NT2/D1 (cell line): Measurements from ENCODE around the gene RGS12.

Experiments used
- YY1 ChIP-seq: IDR thresholded peaks from 2 replicates; pipeline ENCODE4 v1.6.1; 2011; ENCODE audit not compliant: insufficient read length, insufficient read depth
- ZNF274 ChIP-seq: IDR thresholded peaks from 2 replicates; pipeline ENCODE4 v1.6.1; 2011; ENCODE audit warnings: mild to moderate bottlenecking, low read depth, low read length

DNA sequence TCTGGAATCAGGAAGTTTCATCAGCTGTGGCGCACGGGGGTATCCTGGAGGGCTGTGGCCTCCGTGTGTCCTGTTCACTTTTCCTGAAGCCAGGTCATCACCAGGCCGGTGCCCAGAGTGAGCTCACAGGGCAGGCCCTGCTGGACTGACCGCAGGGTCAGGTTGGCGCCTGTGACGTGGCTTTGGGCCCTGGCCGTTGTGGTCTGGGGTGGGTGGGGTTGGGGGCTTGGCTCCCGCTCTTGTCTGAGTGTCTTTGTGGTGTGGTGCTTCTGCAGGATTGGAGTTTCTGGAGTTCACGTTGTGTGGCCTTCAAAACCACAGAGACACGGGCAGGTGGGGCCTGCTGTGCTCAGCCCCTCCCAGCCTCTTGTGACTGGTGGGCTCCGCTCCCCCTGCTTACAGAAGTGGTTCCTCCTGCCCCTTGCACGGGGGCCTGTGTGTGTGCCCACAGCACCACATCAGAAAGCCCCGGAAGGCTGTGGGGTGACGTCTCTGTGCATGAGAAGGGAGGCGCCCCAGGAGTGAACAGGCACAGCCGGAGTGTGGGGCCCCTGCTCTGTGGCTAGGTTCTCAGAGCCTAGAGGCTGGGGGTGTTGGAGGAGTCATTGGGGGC lies 9.5 kb downstream of the RGS12 start:
- TF ChIP-seq YY1 (no peak), ZNF274 (no peak)
